Loucy (cell line): ENCODE results near the gene BCAR3.

Experiments
- H2AFZ ChIP-seq: fragments of 200-600 bp; sonication (generic); 2 replicates; pipeline ENCODE4 v1.6.0; 2016; ENCODE audit warnings: antibody characterized with exemption, mild to moderate bottlenecking, low read length, moderate library complexity
- H3F3A ChIP-seq: fragments of 200-600 bp; 2 replicates; pipeline ENCODE4 v1.6.0; 2016; ENCODE audit warnings: antibody characterized with exemption, low read depth, mild to moderate bottlenecking
- H3K27me3 ChIP-seq: fragments of 200-600 bp; sonication (generic); 2 replicates; pipeline ENCODE4 v1.6.1; 2014; ENCODE audit warnings: low read length, mild to moderate bottlenecking; ENCODE audit not compliant: insufficient read depth, poor library complexity, severe bottlenecking
- H3K36me3 ChIP-seq: fragments of 200-600 bp; sonication (generic); 2 replicates; pipeline ENCODE4 v1.6.1; 2016; ENCODE audit warnings: low read length; ENCODE audit not compliant: insufficient read depth
- H3K4me1 ChIP-seq: fragments of 200-600 bp; sonication (generic); 2 replicates; pipeline ENCODE4 v1.5.1; 2014; ENCODE audit warnings: low read length, mild to moderate bottlenecking; ENCODE audit not compliant: insufficient read depth, poor library complexity, severe bottlenecking
- H3K4me2 ChIP-seq: fragments of 200-600 bp; sonication (generic); 2 replicates; pipeline ENCODE4 v1.6.0; 2014; ENCODE audit warnings: antibody characterized with exemption, low read length, low read depth, mild to moderate bottlenecking; ENCODE audit not compliant: poor library complexity, severe bottlenecking
- H3K4me3 ChIP-seq: fragments of 200-600 bp; sonication (generic); 2 replicates; pipeline ENCODE4 v1.5.1; 2014; ENCODE audit warnings: low read length, mild to moderate bottlenecking, mixed read lengths; ENCODE audit not compliant: poor library complexity, severe bottlenecking
- H3K79me2 ChIP-seq: fragments of 200-600 bp; sonication (generic); 2 replicates; pipeline ENCODE4 v1.6.1; 2014; ENCODE audit warnings: low read length; ENCODE audit not compliant: insufficient read depth
- H3K9ac ChIP-seq: fragments of 200-600 bp; sonication (generic); 2 replicates; pipeline ENCODE4 v1.6.0; 2014; ENCODE audit warnings: mild to moderate bottlenecking, low read depth, low read length, moderate library complexity; ENCODE audit not compliant: poor library complexity, severe bottlenecking
- H3K9me2 ChIP-seq: fragments of 200-600 bp; sonication (generic); replicated peaks from 2 replicates; pipeline ENCODE4 v1.6.1; 2016; ENCODE audit warnings: low read depth, low read length, mixed read lengths
- H3K9me3 ChIP-seq: fragments of 200-600 bp; sonication (generic); 2 replicates; pipeline ENCODE4 v1.6.1; 2014; ENCODE audit warnings: mild to moderate bottlenecking, antibody characterized with exemption, low read length, low read depth; ENCODE audit not compliant: insufficient read depth
- H4K20me1 ChIP-seq: fragments of 200-600 bp; sonication (generic); 2 replicates; pipeline ENCODE4 v1.6.0; 2014; ENCODE audit warnings: antibody characterized with exemption, low read length, mild to moderate bottlenecking; ENCODE audit not compliant: insufficient read depth, poor library complexity, severe bottlenecking
- EZH2phosphoT487 ChIP-seq: fragments of 200-600 bp; IDR thresholded peaks from 2 replicates; pipeline ENCODE4 v1.6.1; 2018; ENCODE audit warnings: antibody characterized with exemption, mild to moderate bottlenecking, moderate library complexity, borderline replicate concordance
- TF ChIP-seq, protein P1 (sequence below): fragments of 200-600 bp; sonication (generic); conservative IDR thresholded peaks from 2 replicates; pipeline ENCODE4 v1.5.1; 2014; ENCODE audit warnings: mild to moderate bottlenecking, antibody characterized with exemption, low read length

BCAR3 gene

DNA sequence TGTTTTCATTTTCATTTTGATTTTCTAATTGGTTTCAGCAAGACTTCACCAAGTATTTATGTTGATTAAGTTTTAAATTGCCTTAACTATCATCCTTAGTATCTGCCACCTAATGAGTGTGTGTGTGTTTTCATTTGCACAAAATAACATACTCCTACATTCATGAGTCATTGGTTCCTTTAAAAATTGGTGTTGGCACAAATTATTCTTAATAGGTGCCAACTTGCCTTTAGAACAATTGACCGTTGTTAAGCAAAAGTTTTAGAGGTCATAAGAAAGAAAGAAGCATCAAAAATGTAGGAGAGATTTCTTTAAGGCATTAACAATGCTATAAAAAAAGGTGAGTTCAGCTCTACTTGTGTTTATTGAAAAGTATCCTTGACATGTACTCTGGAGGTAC is 156.2 kb downstream of the BCAR3 start:
- no peaks in the 10 kb centered on the region for H3K4me1 ChIP-seq
- H4K20me1 ChIP-seq: no peaks in the 10 kb centered on the region
- no peak overlapping the region for H2AFZ ChIP-seq
- no peak overlapping the region for H3K4me3 ChIP-seq
- no peaks in the 10 kb centered on the region for H3K79me2 ChIP-seq
- TF ChIP-seq, protein P1, sequence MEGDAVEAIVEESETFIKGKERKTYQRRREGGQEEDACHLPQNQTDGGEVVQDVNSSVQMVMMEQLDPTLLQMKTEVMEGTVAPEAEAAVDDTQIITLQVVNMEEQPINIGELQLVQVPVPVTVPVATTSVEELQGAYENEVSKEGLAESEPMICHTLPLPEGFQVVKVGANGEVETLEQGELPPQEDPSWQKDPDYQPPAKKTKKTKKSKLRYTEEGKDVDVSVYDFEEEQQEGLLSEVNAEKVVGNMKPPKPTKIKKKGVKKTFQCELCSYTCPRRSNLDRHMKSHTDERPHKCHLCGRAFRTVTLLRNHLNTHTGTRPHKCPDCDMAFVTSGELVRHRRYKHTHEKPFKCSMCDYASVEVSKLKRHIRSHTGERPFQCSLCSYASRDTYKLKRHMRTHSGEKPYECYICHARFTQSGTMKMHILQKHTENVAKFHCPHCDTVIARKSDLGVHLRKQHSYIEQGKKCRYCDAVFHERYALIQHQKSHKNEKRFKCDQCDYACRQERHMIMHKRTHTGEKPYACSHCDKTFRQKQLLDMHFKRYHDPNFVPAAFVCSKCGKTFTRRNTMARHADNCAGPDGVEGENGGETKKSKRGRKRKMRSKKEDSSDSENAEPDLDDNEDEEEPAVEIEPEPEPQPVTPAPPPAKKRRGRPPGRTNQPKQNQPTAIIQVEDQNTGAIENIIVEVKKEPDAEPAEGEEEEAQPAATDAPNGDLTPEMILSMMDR: no peak
- no peak for TF ChIP-seq EZH2phosphoT487
- no peak overlapping the region for H3K4me2 ChIP-seq
- no peaks in the 10 kb centered on the region for H3K9me2 ChIP-seq
- H3K27me3 ChIP-seq: no peaks in the 10 kb centered on the region
- no peak overlapping the region for H3K9ac ChIP-seq
- 0 out of 2 replicates have a peak, but pooled peaks cover 2% of the 10 kb centered on the region for H3K36me3 ChIP-seq
- no peaks in the 10 kb centered on the region for H3K9me3 ChIP-seq
- no peaks in the 10 kb centered on the region for H3F3A ChIP-seq

DNA sequence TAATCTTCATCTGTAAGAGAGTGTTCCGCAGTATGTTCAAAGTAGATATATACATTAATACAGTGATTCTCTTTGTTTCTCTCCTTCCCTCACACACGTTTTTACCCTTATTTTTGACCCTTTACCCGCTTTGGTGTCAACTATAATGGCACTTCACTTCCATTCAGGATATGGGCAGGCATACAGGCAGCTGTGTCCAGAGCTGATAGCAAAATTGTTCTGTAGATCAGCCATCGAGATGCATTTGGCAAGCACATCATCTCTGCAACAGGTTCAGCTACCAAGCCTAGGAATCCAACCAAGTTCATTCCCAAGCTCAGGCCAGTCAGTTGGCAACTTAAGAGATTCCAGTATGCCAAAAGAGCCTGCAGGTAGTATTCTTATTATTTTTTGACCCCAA is 158.9 kb downstream of the BCAR3 start:
- Histone ChIP-seq H2AFZ (no peak overlapping the region), H3F3A (no peaks in the 10 kb centered on the region), H3K4me1 (no peaks in the 10 kb centered on the region), H3K4me2 (no peak overlapping the region), H3K36me3 (0 out of 2 replicates have a peak, but pooled peaks cover 2% of the 10 kb centered on the region), H3K9me3 (no peaks in the 10 kb centered on the region), H3K9me2 (no peaks in the 10 kb centered on the region), H3K79me2 (no peaks in the 10 kb centered on the region), H3K27me3 (no peaks in the 10 kb centered on the region), H3K4me3 (no peak overlapping the region), H4K20me1 (no peaks in the 10 kb centered on the region), H3K9ac (no peak overlapping the region)
- no peak for TF ChIP-seq EZH2phosphoT487
- TF ChIP-seq, protein P1: no peak

DNA sequence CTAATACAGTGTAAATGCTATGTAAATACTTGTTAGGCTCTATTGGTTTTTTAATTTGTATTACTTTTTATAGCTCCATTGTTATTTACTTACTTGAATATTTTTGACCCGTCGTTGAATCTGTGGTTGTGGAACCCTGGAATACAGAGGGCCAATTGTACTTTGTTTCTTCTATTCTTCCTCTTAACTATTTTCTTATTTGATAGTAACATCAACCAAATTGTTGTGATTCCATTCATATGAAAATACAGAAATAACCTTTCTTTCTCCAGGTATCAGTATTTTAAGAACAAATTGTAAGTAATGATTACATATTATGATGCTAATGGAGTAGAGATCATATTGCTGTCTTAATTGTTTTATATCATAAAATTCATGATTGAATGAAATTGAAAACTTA is 160.0 kb downstream of the BCAR3 start:
- Histone ChIP-seq H3K9me3 (no peaks in the 10 kb centered on the region), H3K4me3 (no peak overlapping the region), H3K79me2 (no peaks in the 10 kb centered on the region), H3K9me2 (no peaks in the 10 kb centered on the region), H4K20me1 (no peaks in the 10 kb centered on the region), H3K9ac (no peak overlapping the region), H3K27me3 (no peaks in the 10 kb centered on the region), H3K4me2 (no peak overlapping the region), H3K36me3 (0 out of 2 replicates have a peak, but pooled peaks cover 2% of the 10 kb centered on the region), H3F3A (no peaks in the 10 kb centered on the region), H3K4me1 (no peaks in the 10 kb centered on the region), H2AFZ (no peak overlapping the region)
- TF ChIP-seq EZH2phosphoT487: no peak

DNA sequence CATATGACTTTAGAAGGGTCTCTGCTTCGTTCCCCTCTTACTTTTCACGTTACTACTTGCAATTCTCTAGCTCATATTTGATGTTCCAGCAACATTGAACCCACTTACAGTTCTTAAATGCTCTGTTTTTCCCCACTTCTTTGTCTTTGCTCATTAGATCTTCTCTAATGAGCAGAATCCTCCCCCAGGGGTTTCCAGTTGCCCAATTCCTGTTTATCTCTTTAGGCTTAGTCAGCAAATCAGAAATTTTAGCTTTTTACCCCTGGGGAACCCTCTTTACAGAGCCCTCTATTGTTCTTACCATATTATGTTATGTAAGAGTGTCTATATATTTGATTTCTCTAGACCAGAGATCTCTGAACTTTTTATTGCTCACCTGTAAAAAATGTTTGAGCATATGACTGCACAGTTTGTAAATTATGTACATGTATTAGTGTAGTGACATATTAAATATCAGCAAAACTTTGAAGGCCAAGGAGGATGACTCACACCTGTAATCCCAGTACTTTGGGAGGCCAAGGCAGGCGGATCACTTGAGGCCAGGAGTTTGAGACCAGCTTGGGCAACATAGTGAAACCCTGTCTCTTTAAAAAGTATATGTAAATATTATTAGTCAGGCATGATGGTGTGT is 162.3 kb downstream of the BCAR3 start:
- H3K4me1 ChIP-seq: no peaks in the 10 kb centered on the region
- H3K4me3 ChIP-seq: no peak overlapping the region
- no peaks in the 10 kb centered on the region for H3F3A ChIP-seq
- 0 out of 2 replicates have a peak, but pooled peaks cover 2% of the 10 kb centered on the region for H3K36me3 ChIP-seq
- no peak overlapping the region for H2AFZ ChIP-seq
- no peaks in the 10 kb centered on the region for H3K9me2 ChIP-seq
- TF ChIP-seq, protein P1: no peak
- TF ChIP-seq EZH2phosphoT487: no peak
- no peak overlapping the region for H3K4me2 ChIP-seq
- no peak overlapping the region for H3K9ac ChIP-seq
- no peaks in the 10 kb centered on the region for H4K20me1 ChIP-seq
- no peaks in the 10 kb centered on the region for H3K27me3 ChIP-seq
- no peaks in the 10 kb centered on the region for H3K9me3 ChIP-seq
- H3K79me2 ChIP-seq: no peaks in the 10 kb centered on the region
